Measurements from ENCODE around the gene ZNF175. TPM values are rescaled to one million over a fixed set of nuclear protein-coding genes. Genes with fewer than 3 reads are reported as not detected.

ZNF175 gene
- total and polyA plus RNA-seq, 2 experiments from 2014 or later: 2.3 to 6.3 TPM

- Mint-ChIP-seq H3K27me3 (ENCODE audit: insufficient read depth, low read depth, poor library complexity) (peaks cover 4% of the 10 kb centered on the region), H3K9me3 (peaks cover 89% of the 10 kb centered on the region), H3K36me3 (ENCODE audit: low read depth) (peaks cover 33% of the 10 kb centered on the region), H3K27ac (no peak overlapping the region), H3K4me3 (no peak overlapping the region), H3K4me1 (no peaks in the 10 kb centered on the region)
- Histone ChIP-seq H3K27ac (ENCODE audit: low read depth) (no peak overlapping the region), H3K4me1 (ENCODE audit: insufficient read depth) (no peaks in the 10 kb centered on the region), H3K27me3 (ENCODE audit: insufficient read depth) (no peaks in the 10 kb centered on the region; the same call in 1 of the 2 replicates), H2AFZ (no peak overlapping the region), H3K4me2 (no peak overlapping the region), H4K20me1 (replicated peaks; ENCODE audit: insufficient read depth) (no peaks in the 10 kb centered on the region), H3F3A (replicated peaks; ENCODE audit: low read depth) (no peaks in the 10 kb centered on the region), H3K9me2 (ENCODE audit: insufficient read depth) (no peaks in the 10 kb centered on the region), H3K36me3 (ENCODE audit: insufficient read depth) (no peaks in the 10 kb centered on the region), H3K79me2 (replicated peaks; ENCODE audit: insufficient read depth) (no peaks in the 10 kb centered on the region), H3K4me3 (no peak overlapping the region)
- TF ChIP-seq STAT1 (IDR thresholded peaks at IDR 0.05; ENCODE audit: unreplicated experiment): no peak
- no peak for DNase-seq (ENCODE audit: low spot score)
- no peak for ATAC-seq
These were observed 44.9 kb downstream of the ZNF175 start for GRCh38 chr19:51615991-51616390.

- H2AFZ ChIP-seq: no peak overlapping the region
- no peaks in the 10 kb centered on the region for H3K36me3 ChIP-seq (ENCODE audit: insufficient read depth)
- no peak overlapping the region for H3K4me2 ChIP-seq
- DNase-seq (ENCODE audit: low spot score) (no peak), ATAC-seq (no peak)
- no peak overlapping the region for H3K27ac ChIP-seq (ENCODE audit: low read depth)
- peaks cover 87% of the 10 kb centered on the region for H3K9me3 Mint-ChIP-seq
- H3K27me3 ChIP-seq (ENCODE audit: insufficient read depth): no peaks in the 10 kb centered on the region
- no peak overlapping the region for H3K4me3 ChIP-seq
- no peaks in the 10 kb centered on the region for H3K79me2 ChIP-seq (replicated peaks; ENCODE audit: insufficient read depth)
- no peaks in the 10 kb centered on the region for H3K4me1 ChIP-seq (ENCODE audit: insufficient read depth)
- H3K4me1 Mint-ChIP-seq: no peaks in the 10 kb centered on the region
- no peaks in the 10 kb centered on the region for H3K9me2 ChIP-seq (ENCODE audit: insufficient read depth)
- no peaks in the 10 kb centered on the region for H3F3A ChIP-seq (replicated peaks; ENCODE audit: low read depth)
- H3K4me3 Mint-ChIP-seq: no peak overlapping the region
- peaks cover 2% of the 10 kb centered on the region for H3K27me3 Mint-ChIP-seq (ENCODE audit: insufficient read depth, low read depth, poor library complexity)
- no peak overlapping the region for H3K27ac Mint-ChIP-seq
- H4K20me1 ChIP-seq (replicated peaks; ENCODE audit: insufficient read depth): no peaks in the 10 kb centered on the region
- peaks cover 24% of the 10 kb centered on the region for H3K36me3 Mint-ChIP-seq (ENCODE audit: low read depth)
- TF ChIP-seq ZNF331 (CRISPR knock-in tag; IDR thresholded peaks at IDR 0.05; ENCODE audit: low read depth) (no peak), ETS1 (IDR thresholded peaks at IDR 0.05) (no peak), EZH2phosphoT487 (IDR thresholded peaks at IDR 0.05; ENCODE audit: unreplicated experiment) (no peak), POLR2AphosphoS5 (IDR thresholded peaks at IDR 0.05; ENCODE audit: low read depth) (no peak), ZNF462 (CRISPR knock-in tag; IDR thresholded peaks at IDR 0.05) (no peak), EZH2 (IDR thresholded peaks at IDR 0.05; ENCODE audit: low read depth, unreplicated experiment) (no peak), REST (IDR thresholded peaks at IDR 0.05; ENCODE audit: unreplicated experiment) (no peak), STAT1 (IDR thresholded peaks at IDR 0.05; ENCODE audit: unreplicated experiment) (no peak), CREB1 (CRISPR knock-in tag; IDR thresholded peaks at IDR 0.05; ENCODE audit: low read depth) (no peak), ZNF114 (CRISPR knock-in tag; IDR thresholded peaks at IDR 0.05) (no peak)
These were observed 50.1 kb downstream of the ZNF175 start for GRCh38 chr19:51621178-51621577.
